Activated CD4-positive, alpha-beta T cell treated with anti-CD3 and anti-CD28 coated beads for 1 hour (primary cell): ENCODE measurements around the gene DHX40.
"Not testable (repeated sequence)": the region's sequence is repeated elsewhere in the genome, so short reads cannot be mapped to it uniquely, and the experiment has no call there.

Experiments
- DNase-seq: peaks from one replicate; pipeline ENCODE4 v3.0.0-alpha.2; 2020

Gene DHX40

DNA sequence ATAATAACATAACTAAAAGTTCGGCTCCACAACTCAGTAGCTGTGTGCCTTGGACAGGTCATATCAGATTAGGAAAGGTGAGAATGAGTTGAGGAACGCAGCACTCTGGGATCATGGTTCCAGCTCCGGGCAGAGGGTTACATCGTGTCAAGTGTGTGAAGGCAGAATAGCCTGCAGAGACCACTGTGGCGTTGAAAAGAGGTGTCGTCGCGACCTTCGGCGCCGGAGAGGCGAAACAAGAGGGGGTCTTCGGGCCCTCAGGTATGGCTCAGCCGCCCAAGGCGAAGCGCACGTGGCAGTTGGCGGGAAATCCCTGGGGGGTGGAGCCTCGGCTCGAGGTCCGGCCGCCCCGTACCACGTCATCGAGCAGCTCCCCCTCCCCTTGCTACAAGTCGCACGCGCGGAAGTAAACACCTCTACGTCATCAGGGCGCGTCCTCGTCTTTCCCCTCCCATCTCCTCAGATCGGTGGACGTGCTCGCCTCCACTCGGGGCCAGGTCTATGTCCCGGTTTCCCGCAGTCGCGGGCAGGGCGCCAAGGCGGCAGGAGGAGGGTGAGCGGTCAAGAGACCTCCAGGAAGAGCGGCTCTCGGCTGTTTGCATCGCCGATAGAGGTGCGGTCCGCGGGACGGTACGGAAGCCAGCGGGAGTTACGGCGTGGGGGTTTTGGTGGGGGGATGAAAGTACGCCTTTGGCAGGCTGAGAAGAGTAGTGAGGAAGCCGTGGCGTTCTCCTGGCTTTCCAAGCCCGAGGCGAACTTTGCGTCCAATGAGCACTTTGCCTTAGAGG lies at the start of gene DHX40:
TSS of gene DHX40 (plus strand) at position 440 of the 788 bp plus-strand sequence. CDS start at position 502, 62 bp downstream.
- DNase-seq, result peak; percentile 93

DNA sequence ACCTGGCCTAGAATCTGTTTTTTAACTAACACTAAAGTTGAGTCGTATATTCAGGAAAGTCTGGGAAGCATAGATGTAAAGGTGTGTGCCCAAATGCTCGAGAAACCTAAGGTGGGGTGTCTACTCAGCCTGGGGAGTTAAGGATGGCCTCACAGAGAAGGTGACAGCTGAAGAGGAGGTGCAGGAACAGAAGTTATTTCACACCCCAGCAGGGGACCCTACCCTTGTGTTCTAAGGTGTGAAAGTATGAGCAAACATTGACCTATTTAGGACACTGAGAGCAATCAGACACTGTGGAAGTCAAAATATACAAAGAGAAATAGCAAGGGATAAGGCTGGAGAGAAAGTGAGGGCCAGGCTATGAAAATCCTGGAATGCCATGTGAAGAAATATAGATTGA lies 49.0 kb upstream of the DHX40 start:
- no peak for DNase-seq

DNA sequence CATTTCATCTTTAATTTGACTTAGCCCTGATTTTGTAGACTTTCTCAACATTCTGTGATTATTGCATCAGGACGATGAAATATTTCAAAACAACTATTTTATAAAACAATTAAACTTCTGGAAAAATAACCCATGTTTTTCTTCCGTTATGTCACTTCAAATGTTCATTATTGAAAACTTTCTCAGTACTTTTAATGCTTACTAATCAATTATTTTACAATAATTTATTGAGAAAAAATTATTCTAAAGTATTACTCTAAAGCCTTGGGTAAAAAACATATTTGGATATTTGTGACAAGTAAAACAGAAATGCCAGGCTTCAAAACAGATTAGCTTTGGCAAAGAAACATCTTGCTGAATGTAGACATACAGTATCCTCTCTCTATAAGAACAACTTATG lies 46.3 kb upstream of the DHX40 start:
- no peak for DNase-seq

DNA sequence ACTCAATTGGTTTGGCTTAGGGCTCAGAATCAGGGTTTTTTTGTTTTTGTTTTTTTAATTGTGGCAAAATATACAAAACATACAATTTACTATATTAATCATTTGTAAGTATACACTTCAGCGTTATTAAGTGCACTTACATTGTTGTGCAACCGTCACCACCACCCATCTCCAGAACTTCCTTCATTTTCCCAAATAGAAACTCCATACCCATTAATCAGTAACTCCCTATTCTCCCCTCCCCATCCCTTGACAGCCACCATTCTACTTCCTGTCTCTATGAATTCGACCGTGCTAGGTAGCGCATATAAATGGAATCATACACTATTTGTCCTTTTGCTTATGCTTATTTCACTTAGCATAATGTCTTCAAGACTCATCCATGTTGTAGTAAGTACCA lies 45.2 kb upstream of the DHX40 start:
- DNase-seq, result no peak

DNA sequence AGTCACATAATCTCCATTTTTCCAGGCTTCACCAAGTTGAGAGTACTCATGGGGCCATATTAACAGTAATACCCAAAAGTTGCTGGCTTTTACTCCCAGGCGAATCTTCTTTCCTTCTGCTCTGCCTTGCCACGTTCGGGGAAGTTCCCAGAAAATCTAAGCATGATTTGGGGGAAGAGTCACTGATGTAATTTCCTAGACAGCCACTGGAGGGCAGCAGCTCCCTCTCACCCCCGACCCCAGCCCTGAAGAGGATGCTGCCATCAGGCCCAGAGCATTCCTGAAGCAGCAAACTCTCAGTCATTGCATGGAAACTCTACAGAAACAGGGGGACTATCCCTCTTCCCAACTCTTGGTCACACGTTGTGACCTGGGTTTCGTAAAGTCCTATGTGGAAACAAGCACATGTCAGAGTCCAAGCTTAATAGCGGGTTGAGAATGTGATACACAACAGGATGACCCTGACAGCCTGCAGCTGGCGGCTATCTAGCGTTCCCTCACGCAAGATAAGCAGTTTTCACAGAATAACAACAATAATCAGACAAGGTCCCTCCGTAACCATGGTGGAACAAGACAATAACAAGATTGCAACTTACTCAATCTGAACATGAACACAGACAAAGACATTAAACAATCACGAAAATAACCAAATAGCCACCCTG lies 43.8 kb upstream of the DHX40 start:
- peak; percentile 26 for DNase-seq

- not testable (repeated sequence) for DNase-seq
Observed at GRCh38 chr17:59524930-59525329, 40.5 kb upstream of the DHX40 start.

DNA sequence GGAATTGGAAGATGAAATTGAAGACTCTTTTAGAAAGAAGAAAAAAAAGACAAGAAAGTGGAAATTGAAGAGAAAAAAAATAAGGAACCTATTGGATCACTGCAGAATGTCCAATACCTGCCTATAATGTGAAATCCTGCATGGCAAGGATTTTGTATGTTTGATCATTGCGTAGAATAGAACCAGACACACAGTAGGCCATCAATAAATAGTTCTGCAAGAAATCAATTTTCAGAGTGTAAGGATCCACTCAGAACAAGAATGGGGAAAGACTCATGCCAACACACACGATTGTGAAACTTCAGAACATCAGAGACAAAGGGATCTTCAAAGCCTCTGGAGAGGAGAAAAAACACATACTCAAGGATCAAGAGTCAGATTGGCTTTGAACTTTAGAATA lies 39.7 kb upstream of the DHX40 start:
- DNase-seq, result no peak

DNA sequence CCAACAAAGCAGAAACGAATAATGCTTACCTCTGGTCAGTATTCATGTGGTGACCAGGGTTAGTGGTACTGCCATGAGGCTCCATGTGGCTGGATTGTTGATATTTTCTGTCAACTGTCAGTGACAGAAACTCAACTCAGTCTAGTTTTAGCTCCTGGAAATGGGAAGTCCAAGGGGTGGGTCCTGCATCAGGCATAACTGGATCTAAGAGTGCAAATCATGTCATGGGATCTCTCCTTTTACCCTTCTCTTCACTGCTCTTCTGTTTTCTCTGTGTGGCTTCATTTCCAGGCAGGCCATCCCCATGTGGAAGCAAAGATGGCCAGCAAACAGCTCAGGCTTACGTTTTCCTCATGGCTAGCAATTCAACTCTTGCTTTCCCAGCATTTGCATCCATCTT lies 39.0 kb upstream of the DHX40 start:
- DNase-seq, result no peak

- DNase-seq, result no peak
Observed at GRCh38 chr17:59527325-59527917, 38.0 kb upstream of the DHX40 start.

GRCh38 chr17:59527931-59528330 lies 37.5 kb upstream of the DHX40 start:
- no peak for DNase-seq

- no peak for DNase-seq
Observed at GRCh38 chr17:59530531-59530930, 34.9 kb upstream of the DHX40 start.

- no peak for DNase-seq
Observed at GRCh38 chr17:59533694-59534093, 31.7 kb upstream of the DHX40 start.

GRCh38 chr17:59534583-59534982 lies 30.8 kb upstream of the DHX40 start:
- DNase-seq, result no peak

- no peak for DNase-seq
Observed at GRCh38 chr17:59538195-59538909, 27.1 kb upstream of the DHX40 start.

DNA sequence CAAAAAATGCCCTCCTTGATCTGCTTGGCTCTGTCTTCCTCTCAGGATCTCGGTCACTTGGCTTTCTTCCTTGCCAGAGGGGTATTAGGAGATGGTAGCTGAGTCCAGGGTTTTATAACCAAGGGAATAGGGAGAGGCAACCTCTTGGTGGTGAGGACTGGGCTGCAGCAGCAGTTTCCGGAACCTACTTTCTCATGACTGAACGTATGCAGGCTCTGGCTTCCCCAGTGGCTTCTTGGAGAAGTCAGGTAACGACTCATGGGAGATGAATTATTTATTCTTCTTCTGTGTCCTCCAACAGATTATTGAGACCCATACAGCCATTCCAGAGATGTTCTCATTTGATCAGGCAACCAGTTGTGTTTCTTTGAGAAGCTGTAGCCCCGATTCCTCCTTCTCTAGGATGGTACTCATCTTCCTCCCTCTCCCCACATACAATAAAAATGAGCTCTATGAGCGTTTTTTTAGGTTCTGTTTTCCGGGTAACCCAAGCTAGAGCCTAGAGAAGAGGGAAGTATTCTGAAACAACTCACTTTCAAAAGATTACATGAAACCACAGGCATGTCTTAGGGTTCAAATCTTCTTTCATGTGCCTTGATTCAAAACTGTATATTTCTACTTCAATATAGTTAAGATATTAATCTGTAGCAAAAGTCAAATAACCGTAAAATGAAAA lies 22.3 kb upstream of the DHX40 start:
- no peak for DNase-seq

GRCh38 chr17:59545942-59546341 lies 19.5 kb upstream of the DHX40 start:
- no peak for DNase-seq

- DNase-seq, result no peak
Observed at GRCh38 chr17:59547131-59547915, 18.1 kb upstream of the DHX40 start.

DNA sequence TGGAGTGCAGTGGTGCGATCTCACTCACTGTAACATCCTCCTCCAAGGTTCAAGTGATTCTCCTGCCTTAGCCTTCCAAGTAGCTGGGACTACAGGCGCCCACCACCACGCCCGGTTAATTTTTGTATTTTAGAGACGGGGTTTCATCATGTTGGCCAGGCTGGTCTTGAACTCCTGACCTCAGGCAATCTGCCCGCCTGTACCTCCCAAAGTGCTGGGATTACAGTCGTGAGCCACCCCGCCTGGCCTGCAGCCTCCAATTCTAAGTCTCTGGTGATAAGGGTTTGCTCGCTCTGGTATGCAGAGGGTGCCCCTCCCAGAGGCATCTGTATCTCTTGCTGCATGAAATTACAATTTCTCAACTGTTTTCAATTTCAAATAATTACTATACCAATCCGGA lies 16.4 kb upstream of the DHX40 start:
- not testable (repeated sequence) for DNase-seq

- no peak for DNase-seq
Observed at GRCh38 chr17:59550703-59551102, 14.7 kb upstream of the DHX40 start.

DNA sequence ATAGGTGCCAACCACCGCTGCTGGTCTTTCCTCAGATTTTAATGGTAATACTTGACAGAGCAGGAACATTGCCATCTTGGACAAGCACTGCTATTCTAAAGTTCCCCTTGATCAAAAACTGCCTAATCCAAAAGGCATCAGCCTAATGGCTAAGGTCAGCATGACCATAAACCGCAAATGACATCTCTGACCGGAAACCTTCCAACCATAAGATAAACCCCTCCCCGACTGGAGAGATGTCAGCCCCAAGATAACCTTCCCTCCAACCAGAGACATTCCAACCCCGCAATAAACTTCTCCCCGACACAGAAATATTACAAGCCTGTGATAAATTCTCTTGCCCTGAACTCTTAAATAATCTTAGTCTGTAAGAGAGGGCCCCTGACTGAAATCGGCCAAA lies 7.4 kb upstream of the DHX40 start:
- DNase-seq, result no peak

GRCh38 chr17:59558953-59559352 lies 6.5 kb upstream of the DHX40 start:
- no peak for DNase-seq

DNA sequence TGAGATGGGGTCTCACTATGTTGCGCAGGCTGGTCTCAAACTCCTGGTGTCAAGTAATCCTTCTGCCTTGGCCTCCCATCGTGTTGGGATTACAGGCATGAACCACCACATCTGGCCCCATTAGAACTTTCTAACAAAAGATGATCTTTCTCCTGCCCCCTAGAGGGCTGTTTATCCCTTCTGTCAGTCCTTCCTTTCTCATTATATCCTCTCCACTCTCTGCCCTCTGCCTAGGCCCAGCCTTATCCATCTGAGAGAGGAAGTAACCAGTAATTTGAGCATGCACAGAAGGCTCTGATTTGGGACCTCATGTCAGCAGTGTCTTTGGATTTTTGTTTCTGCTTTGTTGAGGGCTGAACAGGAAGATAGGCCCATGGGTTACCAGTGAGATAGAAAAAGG lies 4.4 kb upstream of the DHX40 start:
- no peak for DNase-seq
